HL-60 (cell line): ENCODE results near the gene SLC37A2.

Experiments
- DNase-seq, 2 experiments: peaks; one replicate each; pipeline ENCODE4 v3.0.0-alpha.2; 2010 to 2020; ENCODE audit warnings: low read depth in 1 of 2, low spot score in 1 of 2
- H3K27ac ChIP-seq: fragments of 250-450 bp; sonication (Bioruptor Pico); replicated peaks from 2 replicates; pipeline ENCODE4 v1.5.1; 2020; ENCODE audit warnings: mild to moderate bottlenecking, moderate library complexity
- H3K27me3 ChIP-seq: fragments of 250-450 bp; sonication (Bioruptor Pico); 2 replicates; pipeline ENCODE4 v1.5.1; 2021; ENCODE audit warnings: mild to moderate bottlenecking, moderate library complexity; ENCODE audit not compliant: insufficient read depth, poor library complexity, severe bottlenecking
- H3K4me3 ChIP-seq: replicated peaks from 2 replicates; pipeline ENCODE4 v1.5.1; 2011; ENCODE audit warnings: mild to moderate bottlenecking, control low read depth, low read length; ENCODE audit not compliant: insufficient read depth
- GABPA ChIP-seq: IDR thresholded peaks from 2 replicates; pipeline ENCODE4 v1.6.1; 2012; ENCODE audit warnings: low read depth
- POLR2AphosphoS5 ChIP-seq: IDR thresholded peaks from 2 replicates; pipeline ENCODE4 v1.6.1; 2012; ENCODE audit warnings: low read depth
- SPI1 ChIP-seq: IDR thresholded peaks from 2 replicates; pipeline ENCODE4 v1.6.1; 2012; ENCODE audit warnings: low read depth, mild to moderate bottlenecking, borderline replicate concordance
- TF ChIP-seq, protein P1 (sequence below): IDR thresholded peaks from 2 replicates; pipeline ENCODE4 v1.6.1; 2012; ENCODE audit warnings: low read depth; ENCODE audit not compliant: insufficient replicate concordance
- TF ChIP-seq, protein P2 (sequence below): IDR thresholded peaks from one replicate; pipeline ENCODE4 v1.5.1; 2011; ENCODE audit warnings: low read length, control low read depth, inconsistent platforms; ENCODE audit not compliant: insufficient read depth

The SLC37A2 gene

DNA sequence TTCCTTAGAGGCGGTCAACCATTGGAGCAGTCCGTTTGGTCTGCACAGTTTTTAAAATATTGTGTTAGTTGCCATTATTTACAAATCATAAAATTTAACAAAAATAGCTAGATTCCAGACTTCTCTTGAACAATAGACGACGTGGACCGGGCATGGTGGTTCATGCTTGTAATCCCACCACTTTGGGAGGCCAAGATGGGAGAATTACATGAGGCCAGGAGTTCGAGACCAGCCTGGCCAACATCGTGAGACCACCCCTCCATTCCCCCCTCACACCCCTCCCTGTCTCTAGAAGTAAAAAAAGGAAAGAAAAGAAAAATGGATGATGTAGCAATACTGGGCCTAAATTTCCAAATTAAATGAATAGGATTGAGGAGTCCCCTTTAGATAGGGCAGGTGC, 965 bp downstream of the SLC37A2 start:
- no peak for TF ChIP-seq POLR2AphosphoS5
- TF ChIP-seq, protein P1, sequence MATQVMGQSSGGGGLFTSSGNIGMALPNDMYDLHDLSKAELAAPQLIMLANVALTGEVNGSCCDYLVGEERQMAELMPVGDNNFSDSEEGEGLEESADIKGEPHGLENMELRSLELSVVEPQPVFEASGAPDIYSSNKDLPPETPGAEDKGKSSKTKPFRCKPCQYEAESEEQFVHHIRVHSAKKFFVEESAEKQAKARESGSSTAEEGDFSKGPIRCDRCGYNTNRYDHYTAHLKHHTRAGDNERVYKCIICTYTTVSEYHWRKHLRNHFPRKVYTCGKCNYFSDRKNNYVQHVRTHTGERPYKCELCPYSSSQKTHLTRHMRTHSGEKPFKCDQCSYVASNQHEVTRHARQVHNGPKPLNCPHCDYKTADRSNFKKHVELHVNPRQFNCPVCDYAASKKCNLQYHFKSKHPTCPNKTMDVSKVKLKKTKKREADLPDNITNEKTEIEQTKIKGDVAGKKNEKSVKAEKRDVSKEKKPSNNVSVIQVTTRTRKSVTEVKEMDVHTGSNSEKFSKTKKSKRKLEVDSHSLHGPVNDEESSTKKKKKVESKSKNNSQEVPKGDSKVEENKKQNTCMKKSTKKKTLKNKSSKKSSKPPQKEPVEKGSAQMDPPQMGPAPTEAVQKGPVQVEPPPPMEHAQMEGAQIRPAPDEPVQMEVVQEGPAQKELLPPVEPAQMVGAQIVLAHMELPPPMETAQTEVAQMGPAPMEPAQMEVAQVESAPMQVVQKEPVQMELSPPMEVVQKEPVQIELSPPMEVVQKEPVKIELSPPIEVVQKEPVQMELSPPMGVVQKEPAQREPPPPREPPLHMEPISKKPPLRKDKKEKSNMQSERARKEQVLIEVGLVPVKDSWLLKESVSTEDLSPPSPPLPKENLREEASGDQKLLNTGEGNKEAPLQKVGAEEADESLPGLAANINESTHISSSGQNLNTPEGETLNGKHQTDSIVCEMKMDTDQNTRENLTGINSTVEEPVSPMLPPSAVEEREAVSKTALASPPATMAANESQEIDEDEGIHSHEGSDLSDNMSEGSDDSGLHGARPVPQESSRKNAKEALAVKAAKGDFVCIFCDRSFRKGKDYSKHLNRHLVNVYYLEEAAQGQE = no peak
- TF ChIP-seq SPI1 = no peak
- no peak for TF ChIP-seq GABPA
- TF ChIP-seq, protein P2, sequence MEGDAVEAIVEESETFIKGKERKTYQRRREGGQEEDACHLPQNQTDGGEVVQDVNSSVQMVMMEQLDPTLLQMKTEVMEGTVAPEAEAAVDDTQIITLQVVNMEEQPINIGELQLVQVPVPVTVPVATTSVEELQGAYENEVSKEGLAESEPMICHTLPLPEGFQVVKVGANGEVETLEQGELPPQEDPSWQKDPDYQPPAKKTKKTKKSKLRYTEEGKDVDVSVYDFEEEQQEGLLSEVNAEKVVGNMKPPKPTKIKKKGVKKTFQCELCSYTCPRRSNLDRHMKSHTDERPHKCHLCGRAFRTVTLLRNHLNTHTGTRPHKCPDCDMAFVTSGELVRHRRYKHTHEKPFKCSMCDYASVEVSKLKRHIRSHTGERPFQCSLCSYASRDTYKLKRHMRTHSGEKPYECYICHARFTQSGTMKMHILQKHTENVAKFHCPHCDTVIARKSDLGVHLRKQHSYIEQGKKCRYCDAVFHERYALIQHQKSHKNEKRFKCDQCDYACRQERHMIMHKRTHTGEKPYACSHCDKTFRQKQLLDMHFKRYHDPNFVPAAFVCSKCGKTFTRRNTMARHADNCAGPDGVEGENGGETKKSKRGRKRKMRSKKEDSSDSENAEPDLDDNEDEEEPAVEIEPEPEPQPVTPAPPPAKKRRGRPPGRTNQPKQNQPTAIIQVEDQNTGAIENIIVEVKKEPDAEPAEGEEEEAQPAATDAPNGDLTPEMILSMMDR = no peak
- peak overlapping the region; percentile 70 for H3K4me3 ChIP-seq
- H3K27me3 ChIP-seq = no peaks in the 10 kb centered on the region
- H3K27ac ChIP-seq = no peak overlapping the region
- no peak for DNase-seq

DNA sequence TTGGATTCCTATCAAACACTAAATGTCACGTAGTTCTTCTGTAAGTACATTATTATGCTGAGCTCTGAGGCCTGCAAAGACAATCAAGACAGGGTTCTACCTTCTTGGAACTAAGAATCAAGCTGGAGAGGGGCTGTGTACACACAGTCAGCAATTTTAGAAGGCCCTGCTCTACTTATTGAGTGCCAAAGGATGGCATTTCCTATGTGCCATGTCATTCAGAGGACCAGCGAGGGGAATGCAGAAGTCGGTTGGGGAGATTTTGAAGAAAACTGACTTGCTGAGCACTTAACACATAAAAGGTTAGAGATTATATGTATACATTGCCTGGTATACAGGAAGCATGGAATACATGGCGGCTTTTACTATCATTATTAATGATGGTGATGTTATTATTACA, 5.3 kb downstream of the SLC37A2 start:
- H3K27me3 ChIP-seq = no peaks in the 10 kb centered on the region
- no peak overlapping the region for H3K4me3 ChIP-seq
- TF ChIP-seq POLR2AphosphoS5 = no peak
- DNase-seq = no peak
- H3K27ac ChIP-seq = no peak overlapping the region

DNA sequence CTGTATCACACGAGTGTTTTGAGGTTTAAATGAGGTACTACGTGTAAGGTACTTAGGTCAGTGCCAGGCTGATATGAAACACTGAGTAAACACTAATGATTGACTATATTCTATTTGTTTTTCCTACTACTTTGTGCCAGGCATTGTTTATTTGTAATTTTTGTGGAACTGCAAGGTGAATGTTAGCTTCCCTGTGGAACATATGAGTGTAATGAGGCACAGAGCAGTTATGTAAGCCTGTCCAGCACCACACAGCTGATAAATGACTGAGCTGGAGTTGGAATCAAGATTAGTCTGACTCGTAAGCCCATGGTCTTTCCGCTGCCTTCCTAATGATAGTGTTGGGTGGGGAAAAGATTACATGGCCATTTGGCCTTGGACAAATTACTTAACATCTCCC, 5.9 kb downstream of the SLC37A2 start:
- TF ChIP-seq, protein P1 = no peak
- TF ChIP-seq POLR2AphosphoS5 = no peak
- TF ChIP-seq GABPA = no peak
- TF ChIP-seq, protein P2 = no peak
- no peak for TF ChIP-seq SPI1
- no peak for DNase-seq
- H3K4me3 ChIP-seq = no peak overlapping the region
- peak overlapping the region; percentile 73; the same call in 1 of the 2 replicates for H3K27ac ChIP-seq
- no peaks in the 10 kb centered on the region for H3K27me3 ChIP-seq

- Histone ChIP-seq H3K27me3 (no peaks in the 10 kb centered on the region), H3K27ac (peak overlapping the region; percentile 73), H3K4me3 (no peak overlapping the region)
- TF ChIP-seq SPI1 (no peak), GABPA (no peak), POLR2AphosphoS5 (peak; percentile 57; the same call in 1 of the 2 replicates)
- TF ChIP-seq, protein P1 = no peak
- DNase-seq = peak in 1 of 2 experiments; percentile 49
These were observed 6.7 kb downstream of the SLC37A2 start for GRCh38 chr11:125069796-125070195.
